GM06990 (cell line): ENCODE results near the gene KLHL17.

Experiments used
- DNase-seq: peaks from one replicate; pipeline ENCODE4 v3.0.0-alpha.2; 2011; ENCODE audit not compliant: insufficient read length; ENCODE audit errors: extremely low read depth
- H3K27me3 ChIP-seq: replicated peaks from 2 replicates; pipeline ENCODE4 v1.6.0; 2011; ENCODE audit warnings: low read length; ENCODE audit not compliant: control insufficient read depth, insufficient read depth
- H3K36me3 ChIP-seq: 2 replicates; pipeline ENCODE4 v1.5.1; 2011; ENCODE audit warnings: low read length; ENCODE audit not compliant: control insufficient read depth, insufficient read depth
- H3K4me3 ChIP-seq: replicated peaks from 2 replicates; pipeline ENCODE4 v1.5.1; 2011; ENCODE audit warnings: low read depth, mild to moderate bottlenecking, control low read depth, low read length
- TF ChIP-seq, protein P1 (sequence below): IDR thresholded peaks from 2 replicates; pipeline ENCODE4 v1.5.1; 2011; ENCODE audit warnings: low read length, control low read depth, mild to moderate bottlenecking, inconsistent platforms; ENCODE audit not compliant: insufficient read depth, poor library complexity, severe bottlenecking

The KLHL17 gene

DNA sequence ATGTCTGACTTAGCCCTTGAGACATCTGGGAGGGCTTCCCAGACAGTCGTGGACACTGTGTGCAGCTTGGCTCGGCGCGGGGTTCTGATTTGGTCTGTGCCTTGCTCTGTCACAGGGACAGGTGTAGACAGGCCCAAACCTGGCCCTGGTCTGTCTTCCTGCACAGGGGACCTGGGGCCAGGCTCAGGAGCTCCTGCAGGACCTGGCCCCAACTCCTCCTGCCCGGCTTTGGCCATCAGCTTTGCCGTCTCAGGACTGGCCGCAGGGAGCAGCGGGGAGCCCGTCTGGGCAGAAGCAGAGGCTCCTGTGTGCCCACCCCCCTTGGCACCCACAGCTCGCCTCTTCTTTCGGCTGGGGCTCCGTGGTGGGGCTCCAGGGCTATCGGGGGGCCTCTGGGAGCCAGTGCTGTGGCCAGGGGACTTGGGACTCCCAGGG is 19.8 kb downstream of the KLHL17 start:
- no peak overlapping the region for H3K4me3 ChIP-seq
- no peaks in the 10 kb centered on the region; the same call in 1 of the 2 replicates for H3K27me3 ChIP-seq
- no peaks in the 10 kb centered on the region for H3K36me3 ChIP-seq
- TF ChIP-seq, protein P1, sequence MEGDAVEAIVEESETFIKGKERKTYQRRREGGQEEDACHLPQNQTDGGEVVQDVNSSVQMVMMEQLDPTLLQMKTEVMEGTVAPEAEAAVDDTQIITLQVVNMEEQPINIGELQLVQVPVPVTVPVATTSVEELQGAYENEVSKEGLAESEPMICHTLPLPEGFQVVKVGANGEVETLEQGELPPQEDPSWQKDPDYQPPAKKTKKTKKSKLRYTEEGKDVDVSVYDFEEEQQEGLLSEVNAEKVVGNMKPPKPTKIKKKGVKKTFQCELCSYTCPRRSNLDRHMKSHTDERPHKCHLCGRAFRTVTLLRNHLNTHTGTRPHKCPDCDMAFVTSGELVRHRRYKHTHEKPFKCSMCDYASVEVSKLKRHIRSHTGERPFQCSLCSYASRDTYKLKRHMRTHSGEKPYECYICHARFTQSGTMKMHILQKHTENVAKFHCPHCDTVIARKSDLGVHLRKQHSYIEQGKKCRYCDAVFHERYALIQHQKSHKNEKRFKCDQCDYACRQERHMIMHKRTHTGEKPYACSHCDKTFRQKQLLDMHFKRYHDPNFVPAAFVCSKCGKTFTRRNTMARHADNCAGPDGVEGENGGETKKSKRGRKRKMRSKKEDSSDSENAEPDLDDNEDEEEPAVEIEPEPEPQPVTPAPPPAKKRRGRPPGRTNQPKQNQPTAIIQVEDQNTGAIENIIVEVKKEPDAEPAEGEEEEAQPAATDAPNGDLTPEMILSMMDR: no peak
- DNase-seq: no peak

DNA sequence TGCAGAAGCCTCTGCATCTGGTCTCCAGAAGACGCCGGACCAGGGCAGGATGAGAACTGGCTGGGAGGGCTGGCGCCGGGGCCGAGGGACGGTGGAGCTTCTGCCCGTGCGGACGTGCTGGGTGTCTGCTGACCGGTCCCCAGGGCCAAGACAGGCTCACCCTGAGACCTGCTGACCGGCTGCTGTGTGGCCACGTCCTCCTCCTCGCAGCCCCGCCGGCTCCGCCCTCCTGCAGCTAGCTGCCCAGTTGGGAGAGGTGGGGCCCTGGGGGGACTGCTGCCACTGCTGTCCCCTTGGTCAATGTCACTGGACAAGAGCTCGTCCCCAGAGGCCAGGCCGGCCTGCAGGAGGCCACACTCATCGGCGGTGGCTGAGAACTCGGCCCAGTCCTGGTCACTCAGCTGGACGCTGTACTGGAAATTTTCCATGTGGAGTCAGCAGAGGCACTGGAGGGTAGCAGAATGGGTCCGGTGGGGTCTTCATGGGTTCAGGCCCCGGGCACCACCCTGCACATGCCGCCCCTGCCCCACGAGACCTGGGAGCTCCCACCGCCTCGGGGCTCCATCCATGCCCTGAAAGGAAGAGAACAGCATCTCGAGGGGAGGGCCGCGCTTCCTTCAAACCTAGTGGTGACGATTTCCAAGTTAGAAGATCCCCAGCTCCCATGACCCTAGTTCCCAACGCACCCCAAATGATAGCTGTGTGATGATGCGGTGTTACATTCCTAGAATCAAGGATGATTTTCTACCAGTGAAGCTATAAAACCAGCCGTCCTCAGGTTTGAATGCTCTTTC is 20.4 kb downstream of the KLHL17 start:
- H3K27me3 ChIP-seq: no peaks in the 10 kb centered on the region; the same call in 1 of the 2 replicates

DNA sequence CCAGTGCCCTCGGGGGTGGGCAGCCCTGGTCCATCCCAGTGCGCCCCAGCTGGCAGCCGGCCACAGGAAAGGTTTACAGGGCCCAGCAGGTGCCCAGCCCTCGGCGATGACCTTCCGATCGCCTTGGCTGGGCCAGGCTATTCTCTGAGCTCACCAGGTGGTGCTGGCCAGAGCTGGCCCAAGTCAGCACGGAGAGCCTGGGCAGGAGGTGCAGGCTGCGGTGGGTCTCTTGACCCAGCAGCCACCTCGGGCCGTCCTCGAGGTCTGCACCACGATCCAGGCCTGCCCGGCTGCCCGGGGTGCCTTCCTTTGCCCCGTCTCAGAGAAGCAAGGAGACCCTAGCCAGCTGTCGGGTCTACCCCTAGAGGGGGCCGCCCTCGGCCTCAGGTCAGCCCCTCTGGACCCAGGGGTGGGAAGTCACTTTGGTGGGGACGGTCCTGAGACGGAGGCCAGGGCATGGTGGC is 21.1 kb downstream of the KLHL17 start:
- Histone ChIP-seq H3K36me3 (no peaks in the 10 kb centered on the region), H3K27me3 (no peaks in the 10 kb centered on the region; the same call in 1 of the 2 replicates), H3K4me3 (no peak overlapping the region)
- DNase-seq: no peak
- TF ChIP-seq, protein P1: no peak

More for the DNA sequence above, 20.4 kb downstream of the KLHL17 start:
- TF ChIP-seq, protein P1: no peak
- Histone ChIP-seq H3K36me3 (no peaks in the 10 kb centered on the region), H3K4me3 (no peak overlapping the region)
- peak; percentile 6 for DNase-seq

DNA sequence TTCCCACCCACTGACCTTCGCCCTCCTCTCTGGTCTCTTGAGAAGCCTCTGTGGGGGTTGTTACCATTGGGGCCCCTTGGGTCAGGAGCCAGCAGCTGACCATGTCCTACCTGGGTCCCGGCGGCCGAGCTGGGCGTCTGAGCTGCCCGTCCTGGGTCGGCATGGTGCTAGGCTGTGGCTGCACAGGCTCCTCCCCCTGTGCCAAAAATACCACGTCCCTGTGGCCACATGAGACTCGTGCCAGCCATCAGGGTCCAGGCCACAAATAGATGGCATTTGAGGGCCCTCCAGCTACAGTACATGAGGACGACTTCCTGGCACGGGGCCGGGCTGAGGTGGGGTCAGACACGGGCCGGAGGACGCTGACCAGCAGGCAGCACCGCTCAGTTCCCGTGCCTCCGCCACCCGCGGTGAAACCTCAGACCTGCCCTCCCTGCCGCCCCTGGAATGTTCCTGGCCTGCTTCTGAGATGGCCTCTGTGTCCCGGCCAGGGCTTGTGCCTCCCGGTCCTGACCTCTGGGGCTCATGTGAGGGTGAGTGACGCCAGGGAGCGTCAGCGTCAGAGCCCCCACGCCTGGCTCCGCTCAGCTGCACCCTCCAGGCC is 21.7 kb downstream of the KLHL17 start, which contains the start of gene PERM1:
Gene PERM1 (minus strand): TSS at position 139 of the 604 bp plus-strand sequence. CDS start 1,064 bp downstream, outside the sequence.
- Histone ChIP-seq H3K4me3 (no peak within 1 kb of the TSS), H3K27me3 (no peaks in the 10 kb centered on the region; the same call in 1 of the 2 replicates), H3K36me3 (no peaks in the 10 kb centered on the region)
- TF ChIP-seq, protein P1: no peak
- no peak for DNase-seq

DNA sequence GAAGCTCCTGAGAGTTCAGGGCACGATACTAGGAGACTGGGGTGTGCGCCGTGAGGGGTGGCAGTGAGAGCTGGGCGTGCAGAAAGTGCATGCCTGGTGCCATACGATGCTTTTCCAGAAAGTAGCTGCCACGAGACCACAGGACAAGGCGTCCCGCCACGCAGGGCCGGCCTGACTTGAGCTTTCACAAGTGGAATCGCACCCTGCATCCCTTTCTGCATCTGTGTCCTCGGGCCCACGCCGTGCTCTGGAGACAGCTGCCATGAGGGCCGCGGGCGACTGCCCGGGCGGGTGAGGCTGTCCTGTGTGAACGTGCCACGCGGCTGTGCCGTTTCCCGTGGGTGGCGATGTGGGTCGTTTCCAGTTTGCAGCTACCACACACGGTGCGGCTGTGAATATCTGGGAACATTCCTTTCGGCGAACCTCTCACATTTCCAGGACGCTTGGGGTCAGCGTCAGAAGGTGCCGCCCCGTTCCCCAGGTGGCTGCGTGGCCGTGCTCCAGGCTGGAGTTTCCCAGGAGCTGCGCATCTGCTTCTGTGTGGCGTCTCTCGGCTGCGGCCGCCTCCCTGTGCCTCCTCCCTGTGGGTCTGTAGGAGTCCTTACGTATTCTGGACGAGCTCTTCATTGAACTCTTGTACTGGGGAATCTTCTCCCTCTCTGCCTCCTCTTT is 22.5 kb downstream of the KLHL17 start:
- TF ChIP-seq, protein P1: no peak
- Histone ChIP-seq H3K4me3 (no peak overlapping the region), H3K36me3 (no peaks in the 10 kb centered on the region), H3K27me3 (no peaks in the 10 kb centered on the region; the same call in 1 of the 2 replicates)
- DNase-seq: peak; percentile 4
